Fibroblast of villous mesenchyme (primary cell): ENCODE measurements around the gene ACADS. TPM values are rescaled to one million over a fixed set of nuclear protein-coding genes. Genes with fewer than 3 reads are reported as not detected.

Source experiments
- DNase-seq: peaks from one replicate; pipeline ENCODE4 v3.0.0-alpha.2; 2010; ENCODE audit warnings: low read depth
- H3K4me3 ChIP-seq: 2 replicates; pipeline ENCODE4 v1.5.1; 2011; ENCODE audit warnings: low read depth, mild to moderate bottlenecking, low read length
- CTCF ChIP-seq: IDR thresholded peaks from 2 replicates; pipeline ENCODE4 v1.5.1; 2012; ENCODE audit warnings: low read depth, mild to moderate bottlenecking, low read length; ENCODE audit not compliant: insufficient read depth
- total RNA-seq: library from RNA; depleted of rRNA; stranded (reverse); fragments of >200 nt; gene quantifications from 2 replicates; pipeline ENCODE4 v1.2.3, GENCODE V29; 2012

ACADS gene
- total RNA-seq, 1 donor = 6.9 TPM

DNA sequence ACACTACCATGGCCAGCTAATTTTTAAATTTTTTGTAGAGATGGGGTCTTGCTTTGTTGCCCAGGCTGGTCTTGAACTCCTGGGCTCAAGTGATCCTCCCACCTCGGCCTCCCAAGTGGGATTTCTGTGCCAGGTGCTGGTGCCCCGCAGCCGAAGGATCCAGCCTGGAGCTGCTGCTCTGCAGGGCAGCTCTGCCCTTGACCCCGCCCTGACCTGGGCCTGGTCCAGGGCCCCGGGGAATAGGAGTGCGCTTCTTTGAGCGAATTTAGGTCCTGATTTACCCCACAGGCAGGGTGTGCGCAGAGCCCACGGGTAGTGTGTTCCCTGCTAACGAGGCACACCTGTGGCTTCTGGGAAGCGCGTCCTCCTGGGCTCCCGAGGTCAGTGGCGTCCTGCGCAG is 15.2 kb downstream of the ACADS start:
- TF ChIP-seq CTCF = no peak
- H3K4me3 ChIP-seq = no peak overlapping the region
- no peak for DNase-seq

DNA sequence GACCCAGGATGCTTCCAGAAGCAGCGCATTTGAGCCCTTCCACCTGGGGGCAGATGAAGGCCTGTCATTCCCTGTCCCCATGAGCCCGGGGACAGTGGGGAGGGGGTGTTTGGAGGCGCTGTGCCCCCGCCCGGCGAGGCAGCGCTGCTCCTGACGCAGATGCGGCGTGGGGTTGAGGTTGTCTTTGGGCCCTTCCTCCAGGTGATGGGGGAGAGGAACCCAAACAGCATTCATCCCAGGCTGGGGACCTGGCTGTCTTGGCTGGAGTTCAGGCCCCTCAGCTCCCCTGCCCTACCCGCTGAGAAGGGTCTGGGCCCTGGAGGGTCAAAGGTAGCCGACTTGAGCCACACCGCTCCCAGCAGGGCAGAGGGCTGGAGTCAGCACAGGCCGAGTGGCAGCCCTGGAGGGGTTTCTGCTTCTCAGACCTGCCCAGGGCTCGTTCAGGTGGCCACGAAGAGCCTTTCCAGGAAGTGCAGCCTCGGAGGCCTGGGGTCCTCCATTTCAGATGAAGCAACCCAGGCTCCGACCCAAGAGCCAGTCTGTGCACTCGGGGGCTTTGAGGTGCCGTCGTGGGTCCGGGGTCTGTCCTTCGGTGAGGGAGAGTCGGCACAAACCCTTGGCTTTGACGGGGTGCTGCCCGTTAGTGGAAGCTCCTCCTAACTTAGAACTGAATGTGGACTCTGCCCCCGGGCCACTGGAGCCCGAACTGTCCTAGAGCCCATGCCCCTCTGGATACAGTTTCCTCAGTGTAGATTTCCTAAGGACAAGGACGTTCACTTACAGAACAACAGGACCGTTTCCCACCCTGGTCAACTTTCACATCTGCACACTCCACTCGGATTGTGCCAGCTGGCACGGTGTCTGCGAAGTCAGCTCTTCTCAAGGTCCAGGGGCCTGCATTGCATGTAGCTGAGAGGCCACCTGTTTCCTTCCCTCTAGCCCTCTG is 16.1 kb downstream of the ACADS start:
- no peak overlapping the region for H3K4me3 ChIP-seq
- TF ChIP-seq CTCF = no peak
- no peak for DNase-seq

DNA sequence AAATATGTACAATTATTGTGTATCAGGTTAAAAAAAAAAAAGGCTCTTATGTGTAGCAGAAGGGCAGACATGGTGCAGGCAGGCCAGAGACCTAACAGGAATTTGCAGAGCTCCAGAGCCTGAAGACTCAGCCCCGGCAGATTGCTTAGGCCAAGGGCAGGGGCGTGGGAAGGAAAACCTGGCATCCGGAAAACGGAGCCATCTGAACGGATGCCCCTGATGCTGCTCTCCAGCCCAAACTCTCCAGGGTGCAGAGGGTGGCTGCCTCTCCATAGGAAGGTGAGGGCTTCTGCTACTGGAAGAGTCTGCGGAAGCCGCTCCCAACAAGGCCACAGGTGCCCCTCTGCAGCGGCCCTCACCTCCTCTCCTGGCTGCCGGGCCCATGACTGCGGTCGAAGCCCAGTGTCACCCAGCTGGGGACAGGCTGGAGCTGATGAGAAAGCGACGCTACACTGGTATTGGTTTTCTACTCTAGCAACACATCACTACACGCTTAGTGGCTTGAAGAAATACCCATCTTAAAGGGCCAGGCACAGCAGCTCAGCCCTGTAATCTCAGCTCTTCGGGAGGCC is 19.4 kb downstream of the ACADS start:
- no peak for TF ChIP-seq CTCF
- H3K4me3 ChIP-seq = no peak overlapping the region
- DNase-seq = no peak

GRCh38 chr12:120748242-120748641 is 22.6 kb downstream of the ACADS start:
- no peak for TF ChIP-seq CTCF
- no peak for DNase-seq
- no peak overlapping the region for H3K4me3 ChIP-seq

DNA sequence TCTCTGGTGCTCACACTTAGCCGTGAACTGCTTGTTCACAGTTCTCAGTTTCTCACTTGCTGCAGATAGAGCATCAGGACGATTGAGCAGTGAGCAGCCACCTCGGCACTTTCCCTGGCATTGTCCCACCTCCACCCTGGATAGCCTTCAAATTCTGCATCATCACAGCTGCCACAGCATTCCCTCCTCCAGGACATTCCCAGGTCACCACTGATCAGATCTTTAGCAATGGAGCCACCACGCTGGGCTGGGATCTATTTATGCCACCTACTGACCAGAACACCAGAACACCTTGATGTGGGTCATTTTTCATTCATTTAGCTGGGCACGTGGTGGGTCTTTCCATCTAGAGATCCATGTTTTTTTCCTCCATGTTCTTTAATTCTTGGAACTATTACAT is 23.6 kb downstream of the ACADS start:
- TF ChIP-seq CTCF = no peak
- no peak for DNase-seq
- H3K4me3 ChIP-seq = no peak overlapping the region

DNA sequence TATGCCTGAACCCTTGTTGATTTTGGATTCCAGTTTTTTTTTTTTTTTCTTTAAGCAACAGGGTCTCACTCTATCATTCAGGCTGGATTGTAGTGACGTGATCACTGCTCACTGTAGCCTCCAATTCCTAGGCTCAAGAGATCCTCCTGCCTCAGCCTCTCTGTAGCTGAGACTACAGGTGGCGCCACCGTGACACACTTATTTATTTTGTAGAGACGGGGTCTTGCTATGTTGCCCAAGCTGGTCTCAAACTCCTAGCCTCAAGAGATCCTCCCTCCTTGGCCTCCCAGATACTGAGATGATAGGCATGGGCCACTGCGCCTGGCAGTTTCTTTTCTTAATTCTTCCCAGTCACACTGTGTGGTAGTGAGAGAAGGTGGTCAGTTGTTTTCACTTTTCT is 25.2 kb downstream of the ACADS start:
- DNase-seq = no peak
- no peak for TF ChIP-seq CTCF
- no peak overlapping the region for H3K4me3 ChIP-seq

- no peak overlapping the region for H3K4me3 ChIP-seq
- no peak for DNase-seq
- TF ChIP-seq CTCF = no peak
Observed at GRCh38 chr12:120751389-120751788, 25.8 kb downstream of the ACADS start.
